BLaER1 (cell line): ENCODE data around the gene ACSS3.

Experiments used
- H3K27ac ChIP-seq: shearing (Covaris generic); formaldehyde crosslinking; 2 replicates; pipeline ENCODE4 v1.8.1; 2022
- H3K27me3 ChIP-seq: shearing (Covaris generic); formaldehyde crosslinking; 2 replicates; pipeline ENCODE4 v1.8.1; 2022
- H3K36me3 ChIP-seq: shearing (Covaris generic); formaldehyde crosslinking; 2 replicates; pipeline ENCODE4 v1.8.1; 2022
- H3K4me1 ChIP-seq: shearing (Covaris generic); formaldehyde crosslinking; 2 replicates; pipeline ENCODE4 v1.8.1; 2022
- H3K4me2 ChIP-seq: shearing (Covaris generic); formaldehyde crosslinking; 2 replicates; pipeline ENCODE4 v1.8.1; 2022
- H3K4me3 ChIP-seq: shearing (Covaris generic); formaldehyde crosslinking; 2 replicates; pipeline ENCODE4 v1.8.1; 2022
- H3K9ac ChIP-seq: shearing (Covaris generic); formaldehyde crosslinking; 2 replicates; pipeline ENCODE4 v1.8.1; 2022
- H3K9me3 ChIP-seq: shearing (Covaris generic); formaldehyde crosslinking; 2 replicates; pipeline ENCODE4 v1.8.1; 2022
- H4K20me1 ChIP-seq: shearing (Covaris generic); formaldehyde crosslinking; 2 replicates; pipeline ENCODE4 v1.8.1; 2022
- Cebpa-rat ChIP-seq: shearing (Covaris generic); IDR thresholded peaks from 2 replicates; pipeline ENCODE4 v1.8.1; 2022

ACSS3 gene

DNA sequence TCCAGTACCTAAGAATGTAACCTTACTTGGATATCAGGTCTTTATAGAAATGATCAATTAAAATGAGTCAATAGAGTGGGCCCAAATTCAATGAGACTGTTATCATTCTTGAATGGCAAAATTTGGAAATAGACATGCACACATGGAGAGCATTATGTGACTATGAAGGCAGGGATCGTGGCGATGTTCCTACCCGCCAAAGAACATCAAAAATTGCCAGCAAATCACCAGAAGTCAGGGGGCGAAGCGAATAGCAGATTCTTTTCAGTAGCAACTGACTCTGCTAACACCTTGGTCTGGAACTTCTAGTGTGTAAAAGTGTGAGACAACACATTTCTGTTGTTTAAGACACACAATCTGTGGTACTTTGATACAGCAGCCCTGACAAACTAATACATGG, 192.5 kb downstream of the ACSS3 start:
- no peak for TF ChIP-seq Cebpa-rat
- no peaks in the 10 kb centered on the region for H3K9me3 ChIP-seq
- no peak overlapping the region for H3K4me2 ChIP-seq
- H3K4me3 ChIP-seq = no peak overlapping the region
- no peaks in the 10 kb centered on the region for H3K27me3 ChIP-seq
- H3K9ac ChIP-seq = no peak overlapping the region
- H4K20me1 ChIP-seq = no peaks in the 10 kb centered on the region
- no peak overlapping the region for H3K27ac ChIP-seq
- H3K36me3 ChIP-seq = no peaks in the 10 kb centered on the region
- H3K4me1 ChIP-seq = no peaks in the 10 kb centered on the region

DNA sequence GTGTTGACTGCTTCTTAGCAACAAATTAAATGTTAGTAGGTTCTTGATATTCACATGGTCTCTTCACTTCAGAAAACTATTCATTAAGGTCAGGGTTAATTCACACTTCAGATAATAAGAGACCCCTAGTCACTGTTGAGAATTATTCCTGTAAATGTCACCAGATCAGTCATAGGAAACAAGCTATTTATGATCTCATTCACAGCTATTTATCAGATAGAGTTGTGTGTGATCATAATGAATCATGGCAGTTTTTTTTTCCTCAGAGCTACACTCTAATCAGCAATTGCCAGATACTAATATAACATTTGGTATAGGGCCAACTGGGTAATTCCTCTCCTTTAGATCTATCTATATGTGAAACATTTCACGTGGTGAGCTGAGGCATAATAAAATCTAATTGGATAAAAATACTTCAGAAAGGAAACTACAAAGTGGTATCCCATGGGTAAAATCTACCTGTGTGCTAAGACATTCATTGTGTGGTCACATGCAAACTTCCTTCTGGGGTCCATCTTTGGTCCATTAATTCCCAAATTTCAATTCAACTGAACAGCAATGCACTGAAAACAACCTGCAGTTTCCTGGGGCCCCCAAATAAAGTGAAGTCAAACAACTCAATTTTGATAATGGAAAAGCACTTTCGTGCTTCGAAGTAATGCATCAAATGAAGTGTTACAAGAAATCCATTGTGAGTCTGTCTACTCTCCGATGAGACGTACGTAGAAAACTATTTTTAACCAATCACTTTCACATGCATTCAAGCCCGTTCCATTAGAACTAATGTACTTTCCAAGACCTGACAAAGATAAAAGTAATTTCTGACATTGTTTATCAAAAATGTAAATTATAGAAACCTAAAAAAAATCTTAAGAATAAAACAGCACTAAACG, 197.0 kb downstream of the ACSS3 start:
- no peaks in the 10 kb centered on the region for H4K20me1 ChIP-seq
- H3K9me3 ChIP-seq = no peaks in the 10 kb centered on the region
- H3K27ac ChIP-seq = no peak overlapping the region
- TF ChIP-seq Cebpa-rat = no peak
- H3K27me3 ChIP-seq = no peaks in the 10 kb centered on the region
- H3K36me3 ChIP-seq = no peaks in the 10 kb centered on the region
- no peak overlapping the region for H3K4me3 ChIP-seq
- H3K4me2 ChIP-seq = no peak overlapping the region
- no peaks in the 10 kb centered on the region for H3K4me1 ChIP-seq
- no peak overlapping the region for H3K9ac ChIP-seq

DNA sequence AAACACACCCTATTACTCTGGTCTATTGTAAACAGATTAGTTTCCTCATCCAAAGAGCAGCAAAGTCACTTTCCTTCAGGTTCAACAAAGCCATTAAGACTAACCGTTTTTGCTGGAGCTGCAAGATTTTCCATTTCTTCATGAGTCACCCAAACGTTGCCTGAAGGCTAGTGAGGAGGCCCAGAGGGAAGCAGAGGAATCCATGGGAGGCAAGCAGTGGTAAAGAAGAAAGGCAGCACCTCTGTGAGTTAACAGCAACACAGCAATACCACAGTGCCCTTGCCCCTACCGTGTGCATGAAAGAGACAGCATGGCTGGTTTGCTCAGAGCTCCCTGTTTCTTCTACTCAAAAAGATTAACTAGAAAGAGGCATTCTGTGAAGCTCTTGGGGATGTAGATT, 206.3 kb downstream of the ACSS3 start:
- H3K4me2 ChIP-seq = no peak overlapping the region
- H3K9me3 ChIP-seq = no peaks in the 10 kb centered on the region
- TF ChIP-seq Cebpa-rat = no peak
- no peaks in the 10 kb centered on the region for H3K36me3 ChIP-seq
- H3K4me3 ChIP-seq = no peak overlapping the region
- no peaks in the 10 kb centered on the region for H4K20me1 ChIP-seq
- H3K9ac ChIP-seq = no peak overlapping the region
- no peak overlapping the region for H3K27ac ChIP-seq
- no peaks in the 10 kb centered on the region for H3K27me3 ChIP-seq
- H3K4me1 ChIP-seq = no peaks in the 10 kb centered on the region

DNA sequence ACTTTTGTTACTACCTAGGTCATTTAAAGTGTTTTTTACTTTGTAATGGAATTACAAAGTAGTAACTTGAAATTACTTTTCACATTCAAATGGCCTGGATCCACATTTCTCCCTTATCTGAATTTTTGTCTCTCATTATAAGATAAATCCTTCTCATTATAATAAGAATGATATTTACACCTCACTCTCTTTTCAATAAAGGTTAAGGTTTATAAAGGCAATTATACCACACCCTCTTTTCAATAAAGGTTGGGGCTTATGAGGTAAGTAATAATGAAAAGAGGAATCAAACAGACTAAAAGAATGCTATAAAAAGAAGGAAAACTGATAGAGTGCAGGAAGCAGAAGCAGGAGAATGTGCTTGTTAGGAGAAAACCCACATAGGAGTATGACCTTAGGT, 210.8 kb downstream of the ACSS3 start:
- H3K27ac ChIP-seq = no peak overlapping the region
- H3K9ac ChIP-seq = no peak overlapping the region
- H4K20me1 ChIP-seq = no peaks in the 10 kb centered on the region
- H3K36me3 ChIP-seq = no peaks in the 10 kb centered on the region
- H3K4me2 ChIP-seq = no peak overlapping the region
- H3K9me3 ChIP-seq = no peaks in the 10 kb centered on the region
- TF ChIP-seq Cebpa-rat = no peak
- no peaks in the 10 kb centered on the region for H3K4me1 ChIP-seq
- H3K4me3 ChIP-seq = no peak overlapping the region
- no peaks in the 10 kb centered on the region for H3K27me3 ChIP-seq

DNA sequence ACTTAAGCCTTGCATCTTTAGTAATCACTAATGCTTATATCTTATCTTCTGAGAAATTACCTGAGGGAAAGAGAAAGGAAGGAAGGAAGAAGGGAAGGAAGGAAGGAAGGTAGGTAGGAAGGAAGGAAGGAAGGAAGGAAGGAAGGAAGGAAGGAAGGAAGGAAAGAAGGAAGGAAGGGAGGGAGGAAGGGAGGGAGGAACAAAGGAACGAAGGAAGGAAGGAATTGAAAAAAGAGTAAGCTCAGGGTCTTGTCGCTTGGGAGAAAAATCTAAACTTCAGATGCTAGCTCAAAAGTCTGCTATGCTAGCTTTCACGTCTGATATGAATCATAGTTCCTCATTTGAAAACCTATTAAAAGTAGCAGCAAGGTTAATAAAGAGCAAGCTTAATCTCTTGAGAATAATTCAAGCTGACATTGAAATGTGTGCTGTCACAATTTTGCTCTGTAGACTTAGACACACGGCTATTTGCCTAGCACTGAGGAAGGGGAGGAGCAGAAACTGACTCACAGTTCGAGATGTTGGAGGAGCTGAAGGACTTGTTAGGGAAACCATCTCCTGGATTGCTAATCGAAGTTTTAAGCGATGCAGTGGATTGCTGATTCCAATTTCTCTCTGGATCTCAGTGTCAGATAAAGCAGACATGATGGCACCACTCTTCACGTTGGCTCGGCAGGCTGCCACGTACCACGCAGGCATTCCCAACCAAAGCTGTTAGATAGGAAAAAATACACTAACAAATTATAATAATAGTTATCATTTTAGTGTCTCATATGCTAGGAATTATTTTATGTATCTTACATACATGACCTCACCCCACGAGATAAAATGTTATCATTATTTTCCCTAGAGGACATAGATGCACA, 216.7 kb downstream of the ACSS3 start:
- Histone ChIP-seq H3K27ac (no peak overlapping the region), H3K4me2 (no peak overlapping the region), H4K20me1 (no peaks in the 10 kb centered on the region), H3K9me3 (no peaks in the 10 kb centered on the region), H3K36me3 (no peaks in the 10 kb centered on the region), H3K4me3 (no peak overlapping the region), H3K27me3 (no peaks in the 10 kb centered on the region), H3K9ac (no peak overlapping the region), H3K4me1 (no peaks in the 10 kb centered on the region)
- TF ChIP-seq Cebpa-rat = no peak

DNA sequence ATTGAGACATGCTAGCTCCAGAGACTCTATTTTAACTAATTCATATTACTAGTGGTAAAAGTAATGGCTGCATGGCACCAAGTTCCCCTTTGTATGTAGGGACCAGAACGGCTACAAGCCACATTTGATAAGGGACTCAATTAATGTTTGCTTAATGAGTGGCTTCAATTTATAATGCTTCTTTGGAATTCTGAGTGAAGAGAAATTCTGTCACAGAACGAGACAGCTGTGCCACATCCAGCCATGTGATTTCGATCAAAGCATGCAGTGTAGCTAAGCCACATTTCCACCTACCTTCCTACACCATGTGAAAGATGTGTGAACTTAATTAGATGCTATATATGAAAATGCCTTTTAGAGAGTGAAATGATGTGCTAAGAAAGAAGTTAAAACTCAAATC, 217.4 kb downstream of the ACSS3 start:
- TF ChIP-seq Cebpa-rat = no peak
- Histone ChIP-seq H4K20me1 (no peaks in the 10 kb centered on the region), H3K9me3 (no peaks in the 10 kb centered on the region), H3K4me3 (no peak overlapping the region), H3K36me3 (no peaks in the 10 kb centered on the region), H3K9ac (no peak overlapping the region), H3K27me3 (no peaks in the 10 kb centered on the region), H3K4me1 (no peaks in the 10 kb centered on the region), H3K27ac (no peak overlapping the region), H3K4me2 (no peak overlapping the region)

DNA sequence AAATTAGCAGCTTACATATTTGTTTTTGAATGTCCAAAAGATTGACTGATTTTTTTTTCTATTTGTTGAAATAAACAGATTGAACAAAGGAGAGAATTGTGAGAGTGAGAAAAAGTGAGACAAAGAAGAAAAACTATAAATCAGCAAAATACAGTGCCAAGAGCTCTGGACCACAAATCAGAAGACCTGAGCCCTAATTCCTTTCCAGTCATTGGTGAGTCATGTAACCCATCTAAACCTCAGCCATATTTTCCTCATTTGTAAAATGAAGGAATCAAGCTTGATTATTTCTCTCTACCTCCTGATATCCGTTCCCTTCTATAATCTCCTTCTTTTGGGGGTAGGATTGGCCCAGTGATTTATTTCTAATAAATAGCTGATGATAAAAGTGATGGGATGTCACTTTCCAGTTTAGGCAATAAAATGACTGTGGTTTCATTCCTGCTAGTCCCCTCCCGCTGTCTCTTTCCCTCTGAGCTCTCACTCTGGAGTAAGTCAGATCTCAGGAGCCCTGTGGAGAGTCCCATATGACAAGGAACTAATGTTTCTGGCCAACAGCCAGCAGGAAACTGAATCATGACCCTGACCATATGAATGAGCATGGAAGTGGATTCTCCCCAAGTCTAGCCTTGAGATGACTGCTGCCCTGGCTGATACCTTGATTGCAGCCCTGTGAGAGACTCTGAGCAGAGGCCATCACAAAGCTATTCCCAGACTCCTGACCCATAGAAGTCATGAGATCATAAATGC, 218.9 kb downstream of the ACSS3 start:
- Histone ChIP-seq H3K27me3 (no peaks in the 10 kb centered on the region), H3K9ac (no peak overlapping the region), H3K27ac (no peak overlapping the region), H3K4me3 (no peak overlapping the region), H3K9me3 (no peaks in the 10 kb centered on the region), H3K4me2 (no peak overlapping the region), H3K36me3 (no peaks in the 10 kb centered on the region), H3K4me1 (no peaks in the 10 kb centered on the region), H4K20me1 (no peaks in the 10 kb centered on the region)
- TF ChIP-seq Cebpa-rat = no peak

DNA sequence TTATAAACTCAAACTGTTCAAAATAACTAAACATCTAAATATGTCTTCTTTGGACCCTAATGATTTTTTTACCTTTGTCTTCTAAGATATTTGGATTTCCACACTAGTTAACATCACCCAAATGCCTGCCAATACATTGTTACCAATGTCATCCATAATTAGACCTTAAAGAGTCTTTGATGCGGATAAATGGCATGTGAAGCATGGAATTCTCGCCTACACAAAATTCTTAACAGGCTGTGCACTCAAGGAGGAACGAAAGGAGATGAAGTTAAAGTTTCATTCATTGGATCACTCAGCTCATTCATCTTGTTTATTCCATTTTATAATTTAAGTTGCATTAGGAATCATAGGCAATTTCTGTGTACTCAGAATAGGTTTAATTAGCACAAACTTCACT, 219.7 kb downstream of the ACSS3 start:
- Histone ChIP-seq H3K4me1 (no peaks in the 10 kb centered on the region), H3K27ac (no peak overlapping the region), H4K20me1 (no peaks in the 10 kb centered on the region), H3K9me3 (no peaks in the 10 kb centered on the region), H3K4me3 (no peak overlapping the region), H3K36me3 (no peaks in the 10 kb centered on the region), H3K4me2 (no peak overlapping the region), H3K9ac (no peak overlapping the region), H3K27me3 (no peaks in the 10 kb centered on the region)
- TF ChIP-seq Cebpa-rat = no peak

DNA sequence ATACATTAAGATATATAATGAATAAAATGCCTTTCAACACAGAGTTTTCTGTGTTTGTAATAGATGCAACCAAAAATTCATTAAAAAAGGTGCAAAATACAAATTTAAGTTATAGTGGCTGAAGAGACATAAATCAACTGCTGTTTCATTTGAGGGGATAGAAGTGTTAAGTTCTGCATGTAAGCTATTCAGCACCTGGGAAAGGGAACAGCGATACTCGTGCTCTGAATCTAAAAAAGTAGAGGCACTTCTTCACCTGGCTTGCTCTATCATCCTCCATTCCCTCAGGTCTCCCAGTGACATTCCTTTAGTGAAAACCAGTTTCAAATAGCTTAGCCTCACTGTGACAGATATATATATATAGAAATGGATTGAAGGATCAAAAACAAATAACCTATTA, 222.6 kb downstream of the ACSS3 start:
- H3K4me1 ChIP-seq = no peaks in the 10 kb centered on the region
- TF ChIP-seq Cebpa-rat = no peak
- H3K4me2 ChIP-seq = no peak overlapping the region
- no peak overlapping the region for H3K4me3 ChIP-seq
- H3K9ac ChIP-seq = no peak overlapping the region
- no peaks in the 10 kb centered on the region for H3K27me3 ChIP-seq
- no peaks in the 10 kb centered on the region for H3K9me3 ChIP-seq
- no peaks in the 10 kb centered on the region for H3K36me3 ChIP-seq
- H4K20me1 ChIP-seq = no peaks in the 10 kb centered on the region
- no peak overlapping the region for H3K27ac ChIP-seq
